K562 (cell line): Measurements from ENCODE around the gene ARL6IP4. TPM values are rescaled to one million over a fixed set of nuclear protein-coding genes. Genes with fewer than 3 reads are reported as not detected.

Source experiments
- ATF7 ChIP-seq: fragments of 450-650 bp; IDR thresholded peaks from 2 replicates; pipeline ENCODE4 v1.7.1; 2014; ENCODE audit warnings: mild to moderate bottlenecking, moderate library complexity
- CEBPZ ChIP-seq: fragments of 150-350 bp; IDR thresholded peaks from 2 replicates; pipeline ENCODE4 v1.6.1; 2014; ENCODE audit warnings: low read depth, mild to moderate bottlenecking, low read length, borderline replicate concordance
- ELF1 ChIP-seq: fragments of 200-800 bp; sonication (Bioruptor generic); IDR thresholded peaks from 2 replicates; pipeline ENCODE4 v1.6.1; 2016; ENCODE audit warnings: missing genetic modification characterization, missing compliant biosample characterization
- EP300 ChIP-seq: IDR thresholded peaks from 2 replicates; pipeline ENCODE4 v1.6.1; 2012; ENCODE audit warnings: low read length, improper control_type of control experiment
- HDAC3 ChIP-seq: fragments of 450-650 bp; IDR thresholded peaks from 2 replicates; pipeline ENCODE4 v1.6.1; 2018; ENCODE audit warnings: borderline replicate concordance, mild to moderate bottlenecking, moderate library complexity; ENCODE audit not compliant: partially characterized antibody
- PML ChIP-seq: IDR thresholded peaks from 2 replicates; pipeline ENCODE4 v1.6.1; 2012; ENCODE audit warnings: low read length, inconsistent platforms
- POLR2B ChIP-seq: fragments of 450-650 bp; IDR thresholded peaks from 2 replicates; pipeline ENCODE4 v1.6.1; 2018; ENCODE audit warnings: low read depth; ENCODE audit not compliant: partially characterized antibody
- RCOR1 ChIP-seq, 2 experiments: IDR thresholded peaks; 2 replicates each; pipeline ENCODE4 v1.6.1; 2012; ENCODE audit warnings: low read depth in 2 of 2, low read length in 2 of 2, borderline replicate concordance in 1 of 2, improper control_type of control experiment in 1 of 2
- SPI1 ChIP-seq: IDR thresholded peaks from 2 replicates; pipeline ENCODE4 v1.6.1; 2011; ENCODE audit warnings: low read depth, low read length, control low read depth, borderline replicate concordance
- UBTF ChIP-seq, 2 experiments: IDR thresholded peaks; 2 replicates each; pipeline ENCODE4 v1.6.1; 2012; ENCODE audit warnings: improper control_type of control experiment in 2 of 2, low read depth in 2 of 2, low read length in 2 of 2, borderline replicate concordance in 1 of 2
- ZNF586 ChIP-seq: fragments of 450-650 bp; formaldehyde crosslinking; conservative IDR thresholded peaks from 2 replicates; pipeline ENCODE4 v1.4.0; 2020; ENCODE audit warnings: mild to moderate bottlenecking, moderate library complexity
- ZNF592 ChIP-seq: fragments of 450-650 bp; IDR thresholded peaks from 2 replicates; pipeline ENCODE4 v1.6.1; 2017; ENCODE audit warnings: antibody characterized with exemption, mild to moderate bottlenecking
- polyA plus RNA-seq, 8 experiments: library from polyadenylated mRNA; depleted of rRNA in 4 of 8; stranded (reverse) in 5 of 8; unstranded in 3 of 8; fragments of >200 nt; fragmentation: Nextera tagmentation in 2 of 8; fragmentation: Illumina TruSeq in 1 of 8; extraction: Ambion mirVana in 2 of 8; extraction: Trizol in 1 of 8; gene quantifications; 2 replicates each; pipeline versions ENCODE4 v1.2.1 to v1.2.3, GENCODE V29; 2011 to 2014; ENCODE audit warnings: inconsistent platforms in 1 of 8, missing spikeins in 1 of 8
- total RNA-seq, 7 experiments: library from RNA; depleted of rRNA in 6 of 7; stranded (reverse); fragments of >200 nt in 6 of 7; fragmentation: Illumina TruSeq in 2 of 7; extraction: Trizol in 2 of 7; gene quantifications; 2 replicates each; pipeline versions ENCODE4 v1.2.1 to v1.2.3, GENCODE V29; 2011 to 2021; ENCODE audit warnings: low replicate concordance in 1 of 7

The ARL6IP4 gene
- total and polyA plus RNA-seq, 9 of the 15 experiments (the other 6 are each of a cell fraction or from before 2014, with no cell fraction given): 2.4 to 255 (median 151) TPM

- no peak for TF ChIP-seq CEBPZ
- TF ChIP-seq ZNF592: peak; percentile 46; the same call in 1 of the 2 replicates
- peak; percentile 92 for TF ChIP-seq EP300
- TF ChIP-seq ZNF586: no peak
- TF ChIP-seq PML: peak; percentile 48; the same call in 1 of the 2 replicates
- peak; percentile 89 for TF ChIP-seq ATF7
- peak; percentile 68 to 76; a peak in 3 of 4 replicates for TF ChIP-seq UBTF (IDR thresholded peaks at IDR 0.05; ENCODE audit: borderline replicate concordance in 1 of 2, low read depth in 2 of 2, low read length in 2 of 2)
- peak; percentile 40 for TF ChIP-seq HDAC3
- peak; percentile 77 for TF ChIP-seq ELF1 (tag)
- peak; percentile 52 for TF ChIP-seq POLR2B
- no peak for TF ChIP-seq SPI1
- peak in 1 of 2 experiments; percentile 34; a peak in 1 of 4 replicates for TF ChIP-seq RCOR1 (IDR thresholded peaks at IDR 0.05; ENCODE audit: borderline replicate concordance in 1 of 2, low read depth in 2 of 2, low read length in 2 of 2)
Measured at GRCh38 chr12:122974274-122974891, 6.1 kb upstream of the ARL6IP4 start (continued).
